ENCODE data around the gene RABL6. TPM values are rescaled to one million over a fixed set of nuclear protein-coding genes. Genes with fewer than 3 reads are reported as not detected.

RABL6 gene
- polyA plus RNA-seq, 3 donors from 2014 or later: 5.4 to 24.6 (median 11.0) TPM

DNA sequence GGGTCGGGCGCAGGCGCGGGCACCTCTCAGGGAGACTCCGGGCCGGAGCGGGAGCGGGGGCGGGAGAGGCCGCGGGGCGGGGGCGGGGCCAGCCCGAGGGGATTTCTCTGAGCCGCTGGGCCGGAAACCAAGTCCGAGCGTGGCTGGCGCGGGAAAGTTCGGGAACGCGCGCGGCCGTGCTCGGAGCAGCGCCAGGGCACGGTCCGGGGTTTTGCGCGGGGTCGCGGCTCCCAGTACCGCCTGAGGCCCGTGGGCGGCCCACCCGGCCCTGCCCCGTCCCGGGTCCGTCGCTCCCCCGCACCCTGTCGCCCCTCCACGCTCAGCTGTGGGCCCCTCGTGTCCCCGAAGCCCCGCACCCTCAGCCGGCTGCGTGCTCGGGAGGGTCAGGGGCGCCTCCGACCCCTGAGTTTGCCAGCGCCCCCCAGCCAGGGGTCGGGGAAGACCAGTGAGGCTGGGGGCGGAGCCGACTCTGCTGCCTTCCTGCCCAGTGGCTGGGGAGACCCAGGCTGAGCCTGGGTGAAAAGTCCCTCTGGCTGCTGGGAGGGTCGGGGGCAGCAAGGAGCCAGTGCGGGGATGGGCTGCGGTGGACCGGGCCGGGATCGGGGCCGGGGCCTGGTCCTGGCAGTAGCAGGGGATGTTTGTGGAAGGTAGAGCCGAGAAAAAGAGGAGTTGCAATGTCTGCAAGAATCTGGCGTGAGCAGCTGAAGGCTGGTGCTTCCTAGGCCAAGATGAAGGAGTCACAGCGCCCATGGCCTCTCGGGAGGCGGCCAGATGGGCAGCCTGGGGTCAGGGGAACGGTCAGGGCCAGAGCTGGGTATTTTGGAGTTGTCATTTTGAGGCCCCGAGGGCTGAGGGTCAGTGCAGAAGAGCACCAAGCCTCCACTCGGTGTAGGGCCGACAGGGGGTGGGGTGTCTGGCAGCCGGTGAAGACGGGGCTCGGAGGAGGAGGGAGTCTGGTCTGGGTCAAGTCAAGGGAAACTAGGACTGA, 79.2 kb downstream of the RABL6 start:
- peak overlapping the region; percentile 81 to 89 (median 85) for H3K4me3 Mint-ChIP-seq
- H3K4me1 Mint-ChIP-seq: peaks cover 23 to 32% of the 10 kb centered on the region in 2 donors
- no peaks in the 10 kb centered on the region for H3K9me3 Mint-ChIP-seq
- H3K36me3 Mint-ChIP-seq: no peaks in the 10 kb centered on the region
- peaks cover 0 to 5% (median 2%) of the 10 kb centered on the region in 3 donors for H3K27me3 Mint-ChIP-seq (ENCODE audit: low read depth in 3 of 3)
- H3K27ac Mint-ChIP-seq: peak overlapping the region; percentile 87 to 97 (median 92)
- peak in 2 of 3 donors; percentile 24 to 32 for DNase-seq

GRCh38 chr9:136888454-136888853, 80.7 kb downstream of the RABL6 start:
- H3K4me3 Mint-ChIP-seq: no peak overlapping the region
- H3K27me3 Mint-ChIP-seq (ENCODE audit: low read depth in 3 of 3): peaks cover 0 to 5% (median 0%) of the 10 kb centered on the region in 3 donors
- peak overlapping the region in 1 of 6 donors; percentile 57 for H3K27ac Mint-ChIP-seq
- no peak for DNase-seq
- H3K9me3 Mint-ChIP-seq: no peaks in the 10 kb centered on the region
- H3K36me3 Mint-ChIP-seq: no peaks in the 10 kb centered on the region
- H3K4me1 Mint-ChIP-seq: peaks cover 15 to 24% of the 10 kb centered on the region in 2 donors

DNA sequence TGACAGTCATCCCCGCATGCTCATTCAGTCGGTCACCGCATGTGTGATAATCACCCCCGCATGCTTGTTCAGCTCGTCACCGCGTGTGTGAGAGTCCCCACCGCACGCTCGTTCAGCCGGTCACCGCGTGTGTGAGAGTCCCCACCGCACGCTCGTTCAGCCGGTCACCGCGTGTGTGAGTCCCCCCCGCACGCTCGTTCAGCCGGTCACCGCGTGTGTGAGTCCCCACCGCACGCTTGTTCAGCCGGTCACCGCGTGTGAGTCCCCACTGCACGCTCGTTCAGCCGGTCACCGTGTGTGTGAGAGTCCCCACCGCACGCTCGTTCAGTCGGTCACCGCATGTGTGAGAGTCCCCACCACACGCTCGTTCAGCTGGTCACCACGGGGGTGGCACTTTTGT, 82.1 kb downstream of the RABL6 start:
- no peak for DNase-seq
- Mint-ChIP-seq H3K27ac (peak overlapping the region in 1 of 6 donors; percentile 13), H3K4me1 (peaks cover 23 to 30% of the 10 kb centered on the region in 2 donors), H3K9me3 (no peaks in the 10 kb centered on the region), H3K36me3 (no peaks in the 10 kb centered on the region), H3K4me3 (no peak overlapping the region), H3K27me3 (ENCODE audit: low read depth in 3 of 3) (peaks cover 0 to 5% (median 0%) of the 10 kb centered on the region in 3 donors)

DNA sequence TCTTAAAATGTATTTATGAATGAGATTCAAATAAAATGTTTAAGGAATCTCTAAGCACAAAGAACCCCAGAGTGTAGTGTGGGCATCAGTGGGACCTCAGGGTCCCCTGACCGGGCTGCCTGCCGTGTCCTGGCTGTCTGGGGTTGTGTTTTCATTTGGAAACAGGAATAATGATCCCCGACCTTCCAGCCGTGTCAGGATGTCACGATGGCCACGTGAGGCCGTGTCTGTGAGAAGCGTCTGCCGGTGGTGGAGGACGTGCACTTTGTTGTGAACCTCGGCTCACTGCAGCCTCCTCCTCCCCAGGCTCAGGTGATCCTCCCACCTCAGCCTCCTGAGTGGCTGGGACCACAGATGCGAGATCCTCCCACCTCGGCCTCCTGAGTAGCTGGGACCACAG, 82.9 kb downstream of the RABL6 start:
- Mint-ChIP-seq H3K9me3 (no peaks in the 10 kb centered on the region), H3K27ac (no peak overlapping the region), H3K36me3 (no peaks in the 10 kb centered on the region), H3K4me3 (no peak overlapping the region), H3K4me1 (peaks cover 23% of the 10 kb centered on the region in 2 donors), H3K27me3 (ENCODE audit: low read depth in 3 of 3) (peaks cover 0 to 5% (median 0%) of the 10 kb centered on the region in 3 donors)
- DNase-seq: no peak

Other genes with a start within 250 kb of the RABL6 start
- 1 to 10 TPM in 1 of 3 donors, not detected in 2; 1.6 TPM for gene EGFL7, start 145.0 kb upstream of the RABL6 start, polyA plus RNA-seq
- 10 to 100 TPM; 34.0 to 40.9 (median 35.2) TPM for gene AGPAT2, start 120.5 kb upstream of the RABL6 start, polyA plus RNA-seq
- gene DIPK1B, start 95.4 kb upstream of the RABL6 start, polyA plus RNA-seq: under 1 TPM in 1 of 3 donors, not detected in 2; 0.19 TPM
- gene LCN10, start 65.0 kb upstream of the RABL6 start, polyA plus RNA-seq: not detected
- gene LCN6, start 59.4 kb upstream of the RABL6 start, polyA plus RNA-seq: not detected
- gene LCN8, start 49.7 kb upstream of the RABL6 start, polyA plus RNA-seq: under 1 TPM in 1 of 3 donors, not detected in 2; 0.62 TPM
- gene LCN15, start 43.4 kb upstream of the RABL6 start, polyA plus RNA-seq: not detected
- 10 to 100 TPM; 61.2 to 83.3 (median 62.1) TPM for gene TMEM141, start 16.6 kb upstream of the RABL6 start, polyA plus RNA-seq
- gene CCDC183, start 11.6 kb upstream of the RABL6 start, polyA plus RNA-seq: under 1 TPM; 0.37 to 0.46 (median 0.40) TPM
- under 1 TPM; 0.09 to 1.00 (median 0.82) TPM for gene AJM1, start 34.5 kb downstream of the RABL6 start, polyA plus RNA-seq
- gene PHPT1, start 41.5 kb downstream of the RABL6 start, polyA plus RNA-seq: 100 to 1,000 TPM; 127 to 212 (median 166) TPM
- under 1 TPM in 1 of 3 donors, not detected in 2; 0.19 TPM for gene MAMDC4, start 44.4 kb downstream of the RABL6 start, polyA plus RNA-seq
- 100 to 1,000 TPM; 309 to 463 (median 411) TPM for gene EDF1, start 58.4 kb downstream of the RABL6 start, polyA plus RNA-seq
- 10 to 100 TPM in 2 of 3 donors, 1 to 10 TPM in 1; 7.6 to 32.7 (median 11.0) TPM for gene TRAF2, start 78.6 kb downstream of the RABL6 start, polyA plus RNA-seq
- gene FBXW5, start 136.8 kb downstream of the RABL6 start, polyA plus RNA-seq: 100 to 1,000 TPM; 120 to 211 (median 120) TPM
- gene C8G, start 137.3 kb downstream of the RABL6 start, polyA plus RNA-seq: 1 to 10 TPM; 1.7 to 5.1 (median 2.1) TPM
- gene LCN12, start 144.3 kb downstream of the RABL6 start, polyA plus RNA-seq: not detected
- gene PTGDS, start 169.6 kb downstream of the RABL6 start, polyA plus RNA-seq: 100 to 1,000 TPM in 2 of 3 donors, 10 to 100 TPM in 1; 93.2 to 201 (median 164) TPM
- gene LCNL1, start 175.0 kb downstream of the RABL6 start, polyA plus RNA-seq: not detected
- 100 to 1,000 TPM; 135 to 207 (median 182) TPM for gene PAXX, start 184.5 kb downstream of the RABL6 start, polyA plus RNA-seq
- 100 to 1,000 TPM; 673 to 911 (median 762) TPM for gene CLIC3, start 188.6 kb downstream of the RABL6 start, polyA plus RNA-seq
- gene ABCA2, start 220.3 kb downstream of the RABL6 start, polyA plus RNA-seq: 10 to 100 TPM in 1 of 3 donors, 1 to 10 TPM in 2; 2.2 to 34.5 (median 6.3) TPM
- gene FUT7, start 224.1 kb downstream of the RABL6 start, polyA plus RNA-seq: 10 to 100 TPM; 20.6 to 33.0 (median 25.6) TPM
- 1 to 10 TPM in 2 of 3 donors, under 1 TPM in 1; 0.36 to 1.4 (median 1.1) TPM for gene NPDC1, start 238.2 kb downstream of the RABL6 start, polyA plus RNA-seq
- not detected for gene ENTPD2, start 246.1 kb downstream of the RABL6 start, polyA plus RNA-seq